Endodermal cell (in vitro differentiated cells): ENCODE results near the gene GMPR. TPM values are rescaled to one million over a fixed set of nuclear protein-coding genes. Genes with fewer than 3 reads are reported as not detected.

ENCODE experiments used
- DNase-seq: peaks from one replicate; pipeline ENCODE4 v3.0.0-alpha.2; 2017
- H3K27ac ChIP-seq: 2 replicates; pipeline ENCODE4 v1.5.1; 2013; ENCODE audit warnings: mild to moderate bottlenecking, low read depth, low read length, moderate library complexity
- H3K27me3 ChIP-seq: 2 replicates; pipeline ENCODE4 v1.6.1; 2013; ENCODE audit warnings: mild to moderate bottlenecking, low read length, moderate library complexity; ENCODE audit not compliant: insufficient read depth, control insufficient read depth, poor library complexity, severe bottlenecking
- H3K36me3 ChIP-seq: 2 replicates; pipeline ENCODE4 v1.7.0; 2013; ENCODE audit warnings: mild to moderate bottlenecking, low read length, moderate library complexity; ENCODE audit not compliant: control insufficient read depth, insufficient read depth
- H3K4me1 ChIP-seq: one replicate; pipeline ENCODE4 v1.7.0; 2013; ENCODE audit warnings: low read length; ENCODE audit not compliant: control insufficient read depth, insufficient read depth
- H3K4me3 ChIP-seq: 2 replicates; pipeline ENCODE4 v1.5.1; 2013; ENCODE audit warnings: mild to moderate bottlenecking, low read length, moderate library complexity
- H3K9ac ChIP-seq: 2 replicates; pipeline ENCODE4 v1.6.1; 2013; ENCODE audit warnings: mild to moderate bottlenecking, low read length, moderate library complexity; ENCODE audit not compliant: poor library complexity, severe bottlenecking; ENCODE audit errors: extremely low read depth
- H3K9me3 ChIP-seq: 2 replicates; pipeline ENCODE4 v1.6.1; 2013; ENCODE audit warnings: mild to moderate bottlenecking, low read length, moderate library complexity; ENCODE audit not compliant: control insufficient read depth
- H3K27ac Mint-ChIP-seq: 2 replicates; pipeline ENCODE4 v1.8.0; 2020; ENCODE audit warnings: mixed read lengths
- H3K27me3 Mint-ChIP-seq: 2 replicates; pipeline ENCODE4 v1.8.0; 2021; ENCODE audit warnings: mild to moderate bottlenecking, mixed read lengths; ENCODE audit not compliant: insufficient read depth
- H3K36me3 Mint-ChIP-seq: 2 replicates; pipeline ENCODE4 v1.8.0; 2020; ENCODE audit warnings: low read depth, mixed read lengths
- H3K4me1 Mint-ChIP-seq: 2 replicates; pipeline ENCODE4 v1.8.0; 2020; ENCODE audit warnings: mixed read lengths
- H3K4me3 Mint-ChIP-seq: 2 replicates; pipeline ENCODE4 v1.8.0; 2020; ENCODE audit warnings: mild to moderate bottlenecking, moderate library complexity, mixed read lengths
- H3K9me3 Mint-ChIP-seq: 2 replicates; pipeline ENCODE4 v1.8.0; 2020; ENCODE audit warnings: mild to moderate bottlenecking, mixed read lengths
- CTCF ChIP-seq: fragments of 200-600 bp; sonication (generic); conservative IDR thresholded peaks from 2 replicates; pipeline ENCODE4 v1.5.0; 2021; ENCODE audit warnings: antibody characterized with exemption, mild to moderate bottlenecking
- WGBS, 2 experiments: methylation state at CpG; one replicate each; pipeline versions ENCODE4 v1.1.5 to v1.1.7; 2013; ENCODE audit warnings: missing lambda C conversion rate in 2 of 2, mixed read lengths in 1 of 2; ENCODE audit not compliant: insufficient coverage in 1 of 2, insufficient read length in 1 of 2; 5-methylcytosine and 5-hydroxymethylcytosine counted together
- total RNA-seq, 2 donors: library from RNA; stranded (reverse); fragmentation: NEBNext Ultra II Directional in 1 of 2; extraction: Animal tissue kit (Norgen Biotek cat#: 25700) in 1 of 2; gene quantifications; 2 replicates in 1 of 2; 3 replicates in 1 of 2; pipeline ENCODE4 v1.2.1, GENCODE V29; 2021

GMPR gene
- total RNA-seq, 2 donors from 2014 or later, result 4.9 to 20.7 TPM

DNA sequence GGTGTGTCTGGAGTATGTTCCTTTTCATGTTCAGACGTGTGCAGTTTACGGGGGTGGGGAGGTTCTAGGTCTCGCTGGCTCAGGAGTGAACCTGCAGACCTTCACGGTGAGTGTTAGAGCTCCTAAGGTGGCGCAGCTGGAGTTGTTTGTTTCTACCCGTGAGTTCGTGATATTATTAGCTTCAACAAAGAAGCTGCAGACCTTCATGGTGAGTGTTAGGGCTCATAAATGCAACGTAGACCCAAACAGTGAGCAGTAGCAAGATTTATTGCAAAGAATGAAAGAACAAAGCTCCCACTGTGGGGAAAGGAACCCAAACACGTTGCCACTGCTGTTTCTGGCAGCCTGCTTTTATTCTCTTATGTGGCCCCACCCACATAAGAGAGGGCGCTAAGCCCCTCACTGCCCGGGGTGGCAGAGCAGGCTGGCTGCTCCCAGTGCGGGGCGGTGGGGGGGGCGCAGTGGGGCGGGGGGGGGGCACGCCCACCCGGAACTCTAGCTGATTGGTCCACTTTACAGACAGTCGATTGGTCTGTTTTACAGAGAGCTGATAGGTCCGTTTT, 41.3 kb upstream of the GMPR start:
- no peaks in the 10 kb centered on the region for H3K36me3 ChIP-seq
- no peaks in the 10 kb centered on the region for H3K36me3 Mint-ChIP-seq
- H3K27ac Mint-ChIP-seq, result no peak overlapping the region

GRCh38 chr6:16198061-16198705, 40.2 kb upstream of the GMPR start:
- H3K27ac ChIP-seq, result no peak overlapping the region
- no peak for TF ChIP-seq CTCF
- no peaks in the 10 kb centered on the region for H3K36me3 ChIP-seq
- 90 to 91% methylated on average over 19 to 50 of the region's 50 CpGs for WGBS, 2 experiments
- no peak overlapping the region for H3K4me3 ChIP-seq
- H3K27me3 ChIP-seq, result no peaks in the 10 kb centered on the region
- no peaks in the 10 kb centered on the region for H3K9me3 ChIP-seq
- no peak overlapping the region for H3K9ac ChIP-seq
- H3K27ac Mint-ChIP-seq, result no peak overlapping the region
- H3K36me3 Mint-ChIP-seq, result no peaks in the 10 kb centered on the region
- no peak for DNase-seq
- no peak overlapping the region for H3K4me3 Mint-ChIP-seq
- no peaks in the 10 kb centered on the region for H3K4me1 ChIP-seq
- no peaks in the 10 kb centered on the region for H3K27me3 Mint-ChIP-seq
- H3K9me3 Mint-ChIP-seq, result no peaks in the 10 kb centered on the region
- peaks cover 4% of the 10 kb centered on the region for H3K4me1 Mint-ChIP-seq

More for the DNA sequence above, 41.3 kb upstream of the GMPR start:
- Mint-ChIP-seq H3K4me1 (peaks cover 4% of the 10 kb centered on the region), H3K4me3 (no peak overlapping the region), H3K9me3 (no peaks in the 10 kb centered on the region), H3K27me3 (no peaks in the 10 kb centered on the region)
- H3K4me1 ChIP-seq, result no peaks in the 10 kb centered on the region
- H3K27ac ChIP-seq, result no peak overlapping the region
- WGBS, 2 experiments, result 91% methylated on average over 8 to 17 of the region's 19 CpGs
- TF ChIP-seq CTCF, result no peak
- H3K9ac ChIP-seq, result no peak overlapping the region
- H3K9me3 ChIP-seq, result no peaks in the 10 kb centered on the region
- no peak overlapping the region for H3K4me3 ChIP-seq
- H3K27me3 ChIP-seq, result no peaks in the 10 kb centered on the region
- no peak for DNase-seq

- no peak overlapping the region for H3K4me3 Mint-ChIP-seq
- no peaks in the 10 kb centered on the region for H3K36me3 ChIP-seq
- H3K27me3 Mint-ChIP-seq, result no peaks in the 10 kb centered on the region
- no peaks in the 10 kb centered on the region for H3K36me3 Mint-ChIP-seq
- no peak overlapping the region for H3K27ac ChIP-seq
- no peak for TF ChIP-seq CTCF
- H3K4me1 ChIP-seq, result no peaks in the 10 kb centered on the region
- H3K9me3 ChIP-seq, result no peaks in the 10 kb centered on the region
- peaks cover 4% of the 10 kb centered on the region for H3K4me1 Mint-ChIP-seq
- no peak overlapping the region for H3K9ac ChIP-seq
- H3K27me3 ChIP-seq, result no peaks in the 10 kb centered on the region
- DNase-seq, result no peak
- WGBS, 2 experiments, result 82 to 90% methylated on average over 5 of the region's 5 CpGs
- no peak overlapping the region for H3K27ac Mint-ChIP-seq
- no peaks in the 10 kb centered on the region for H3K9me3 Mint-ChIP-seq
- no peak overlapping the region for H3K4me3 ChIP-seq
Observed at GRCh38 chr6:16199804-16200203, 38.6 kb upstream of the GMPR start.
